Measurements from ENCODE around the gene LRIT1.

Gene LRIT1

DNA sequence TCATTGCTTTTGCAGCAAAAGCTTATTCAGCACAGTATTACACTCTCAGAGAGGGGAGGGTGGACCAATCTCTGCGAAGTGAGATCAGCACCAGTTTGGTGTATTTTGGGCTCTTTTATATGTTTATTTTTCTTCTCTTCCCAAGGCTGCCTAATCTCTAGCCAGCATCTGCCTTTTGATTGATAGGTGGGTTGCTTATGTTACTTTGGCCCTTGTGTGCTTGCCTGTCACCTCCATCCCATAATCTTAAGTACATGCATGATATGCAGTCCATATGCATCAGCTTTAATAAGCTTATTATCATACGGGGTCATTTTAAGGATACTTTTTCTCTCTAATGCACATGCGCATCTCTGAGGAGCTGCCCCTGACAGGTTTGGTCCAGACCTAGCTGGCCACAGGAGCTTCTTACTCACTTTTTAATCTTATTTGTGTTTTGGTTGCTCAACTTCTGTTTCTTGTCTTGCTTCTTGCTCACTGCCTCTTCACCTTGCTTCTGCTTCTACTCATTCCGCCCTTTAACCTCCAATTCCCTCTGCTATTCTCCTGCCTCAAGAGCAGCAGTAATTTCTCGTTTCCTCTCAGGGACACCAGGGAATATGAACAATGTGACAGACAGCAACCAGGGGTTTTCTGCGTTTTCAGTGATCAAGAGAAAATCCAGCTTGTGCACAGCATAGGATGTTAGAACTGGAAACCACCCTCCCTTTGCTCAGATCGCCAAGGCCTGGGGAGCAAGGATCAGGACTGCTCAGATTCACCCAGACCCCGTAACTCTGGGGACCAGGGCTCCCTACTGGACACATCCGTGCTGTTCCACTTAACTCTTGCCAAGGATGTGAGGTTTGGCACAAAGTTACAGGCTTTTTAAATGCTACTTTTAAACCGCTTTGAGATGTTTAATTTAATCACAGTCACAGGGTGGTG, 13.5 kb upstream of the LRIT1 start:
- no peak for DNase-seq (ENCODE audit: low spot score)

DNA sequence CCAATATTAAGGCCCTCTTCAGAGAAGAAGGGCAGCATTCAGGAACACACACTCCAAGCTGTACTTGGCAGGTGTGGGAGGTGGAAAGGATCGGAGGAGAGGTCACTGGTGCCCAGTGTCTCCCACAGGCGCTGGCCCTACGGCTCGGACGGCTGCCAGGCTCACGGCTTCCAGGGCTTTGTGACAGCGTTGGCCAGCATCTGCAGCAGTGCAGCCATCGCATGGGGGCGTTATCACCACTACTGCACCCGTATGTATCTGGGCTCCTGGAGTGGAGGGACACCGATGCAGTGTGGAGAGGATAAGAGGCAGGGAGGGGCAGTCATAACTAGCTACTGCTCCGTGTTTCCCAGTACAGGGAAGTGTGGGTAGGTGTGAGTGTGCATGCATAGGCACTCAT, 7.4 kb upstream of the LRIT1 start:
- no peak for DNase-seq (ENCODE audit: low spot score)

DNA sequence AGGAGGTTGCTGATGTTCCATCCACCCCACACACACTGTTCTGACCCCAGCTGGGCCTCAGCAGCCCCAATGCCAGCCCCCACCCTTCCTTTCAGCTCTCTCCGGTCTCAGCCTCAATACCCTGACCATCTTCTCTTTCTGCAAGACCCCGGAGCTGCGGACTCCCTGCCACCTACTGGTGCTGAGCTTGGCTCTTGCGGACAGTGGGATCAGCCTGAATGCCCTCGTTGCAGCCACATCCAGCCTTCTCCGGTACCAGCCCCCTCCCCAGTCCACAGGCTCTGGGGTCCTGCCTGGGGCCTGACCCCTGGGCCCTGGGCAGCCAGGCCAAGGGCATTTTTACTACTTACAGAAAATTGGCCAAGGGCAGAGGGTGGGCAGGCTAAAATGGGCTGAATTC, 6.2 kb upstream of the LRIT1 start:
- no peak for DNase-seq (ENCODE audit: low spot score)

DNA sequence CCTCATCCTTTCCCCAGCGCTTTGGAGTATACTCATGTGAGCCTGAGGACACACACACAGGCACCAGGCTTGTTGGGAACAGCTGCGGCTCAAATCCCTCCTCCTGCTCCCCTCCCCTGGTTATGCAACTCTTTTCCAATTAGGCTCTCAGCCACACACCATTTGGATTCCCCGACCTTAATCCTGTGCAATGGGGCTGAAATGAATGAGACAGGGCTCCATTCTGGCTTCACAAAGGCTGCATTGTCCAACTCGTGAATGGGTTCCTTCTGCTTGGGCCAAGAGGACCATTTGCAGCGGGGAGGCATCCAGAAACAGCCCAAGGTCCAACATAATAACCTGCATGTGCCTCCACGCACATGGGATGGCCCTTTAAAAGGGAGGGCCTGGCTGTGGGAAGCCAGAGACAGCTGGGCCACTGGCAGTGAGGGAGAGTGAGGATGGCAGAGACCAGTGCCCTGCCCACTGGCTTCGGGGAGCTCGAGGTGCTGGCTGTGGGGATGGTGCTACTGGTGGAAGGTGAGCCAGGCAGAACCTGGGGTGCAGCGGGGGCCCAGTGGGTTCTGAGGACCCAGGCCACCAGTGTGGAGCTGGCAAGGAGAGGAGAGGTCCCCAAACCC, 3.4 kb upstream of the LRIT1 start, which contains the start of gene RGR:
TSS of gene RGR (plus strand) at position 403 of the 620 bp plus-strand sequence. CDS start at position 441, 38 bp downstream.
- peak; percentile 69 for DNase-seq (ENCODE audit: low spot score)

DNA sequence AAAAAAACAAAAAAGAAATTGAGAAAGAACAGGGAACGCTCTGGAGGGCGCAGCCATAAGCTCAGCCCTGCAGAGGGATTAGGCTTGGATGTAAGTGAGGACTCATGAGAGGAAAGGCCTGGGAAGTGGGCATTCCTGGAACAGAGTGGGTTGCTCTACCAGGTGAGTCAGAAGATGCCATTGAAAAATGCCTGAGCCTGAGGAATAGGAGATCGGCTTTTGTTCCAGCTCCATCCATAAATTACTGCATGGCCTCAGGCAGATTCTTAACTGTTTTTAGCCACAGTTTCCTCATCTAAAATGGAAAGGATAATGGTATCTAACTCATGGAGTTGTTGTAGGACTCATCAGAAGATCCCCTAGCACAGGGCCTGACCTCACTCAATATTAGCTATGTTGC, 2.4 kb upstream of the LRIT1 start:
- DNase-seq (ENCODE audit: low spot score), result no peak

DNA sequence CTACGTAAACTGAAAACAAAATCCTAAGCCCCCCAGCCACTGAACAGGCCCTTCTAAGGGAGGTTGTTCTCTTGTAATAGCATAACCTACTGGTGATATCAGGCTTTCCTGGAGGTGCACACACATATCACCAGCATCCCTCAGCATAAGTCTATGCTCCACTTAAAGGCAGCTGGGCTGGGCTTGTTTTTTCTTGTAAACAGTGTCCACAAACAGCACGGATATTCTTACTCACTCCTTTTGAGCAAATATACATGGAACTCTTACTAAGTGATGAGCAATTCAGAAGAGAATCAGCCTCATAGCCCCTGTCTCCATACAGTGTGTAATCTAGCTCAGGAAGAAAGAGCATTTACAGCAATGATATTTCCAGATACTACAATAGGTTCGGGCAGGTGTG, 2.4 kb downstream of the LRIT1 start:
- DNase-seq (ENCODE audit: low spot score), result no peak

DNA sequence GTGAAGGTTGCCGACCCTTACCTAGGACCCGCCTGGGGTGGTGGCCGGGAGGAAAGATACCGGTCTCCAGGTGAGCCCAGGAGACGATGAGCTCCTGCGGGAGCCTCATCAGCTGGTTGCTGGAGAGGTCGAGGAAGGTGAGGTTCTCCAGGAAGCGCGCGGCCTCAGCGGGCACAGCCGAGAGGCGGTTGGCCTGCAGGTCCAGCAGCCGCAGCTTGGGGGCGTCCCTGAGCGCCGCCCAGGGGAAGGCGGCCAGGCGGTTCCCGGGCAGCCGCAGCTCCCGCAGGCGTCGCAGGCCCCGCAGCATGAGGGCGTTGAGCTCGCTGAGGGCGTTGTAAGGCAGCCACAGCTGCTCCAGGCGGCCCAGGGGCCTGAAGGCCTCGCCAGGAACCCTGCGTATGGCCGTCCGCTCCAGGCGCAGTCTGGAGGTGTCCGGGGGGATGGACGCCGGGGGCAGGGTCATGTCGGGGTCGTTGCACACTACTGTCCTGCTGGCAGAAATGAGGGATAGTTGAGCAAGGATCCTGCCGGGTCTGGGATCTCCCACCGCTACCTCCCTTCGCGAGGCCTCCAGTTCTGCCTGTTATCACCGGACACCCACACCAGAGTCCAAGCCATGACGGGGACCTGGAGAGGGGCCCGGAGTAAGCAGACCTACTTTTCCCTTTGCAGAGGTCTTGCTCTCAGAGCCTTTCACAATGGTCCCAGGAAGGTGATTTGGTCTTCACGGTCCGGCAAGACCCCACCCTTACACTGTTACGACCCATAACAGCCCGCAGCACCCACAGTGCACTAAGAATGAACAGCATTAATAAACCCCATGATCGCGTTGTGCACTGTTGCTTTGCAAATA, 3.9 kb downstream of the LRIT1 start:
- DNase-seq (ENCODE audit: low spot score), result no peak

DNA sequence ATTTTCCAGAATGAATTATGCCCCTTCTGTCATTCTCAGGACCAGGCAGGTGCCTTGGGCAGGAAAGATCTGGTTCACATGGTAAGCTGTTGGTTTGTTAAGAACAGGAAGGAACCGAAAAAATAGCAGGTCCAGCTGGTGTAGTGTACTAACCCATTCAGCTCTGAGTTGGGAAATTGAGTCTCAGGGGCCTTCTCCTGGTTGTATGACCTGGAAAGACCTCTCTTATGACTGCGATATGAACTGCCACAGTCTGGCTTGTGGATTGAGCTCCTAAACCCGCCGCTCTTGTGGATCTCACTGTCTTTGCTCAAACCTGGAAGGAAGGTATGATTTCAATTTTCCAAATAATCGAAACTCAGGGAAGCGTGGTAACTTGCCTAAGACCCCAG, 4.5 kb downstream of the LRIT1 start:
- DNase-seq (ENCODE audit: low spot score), result no peak

DNA sequence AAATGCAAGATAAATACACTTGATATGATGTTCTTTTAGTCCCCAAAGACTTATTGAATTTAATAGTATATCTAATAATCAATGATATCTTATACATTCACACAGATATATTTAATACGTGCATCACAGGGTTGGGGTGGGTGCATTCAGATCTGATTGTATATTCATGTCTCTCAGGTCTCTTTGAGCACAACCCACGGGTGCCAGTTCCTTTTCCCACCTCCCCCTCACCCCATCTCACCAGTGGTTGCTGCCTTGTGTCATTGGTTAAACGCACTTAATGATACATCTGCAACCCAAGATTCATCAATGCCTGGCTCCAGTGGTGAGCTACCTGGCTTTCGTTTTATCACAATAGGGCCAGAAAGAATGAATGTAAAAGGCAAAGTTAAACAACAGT, 6.2 kb downstream of the LRIT1 start:
- DNase-seq (ENCODE audit: low spot score), result no peak

DNA sequence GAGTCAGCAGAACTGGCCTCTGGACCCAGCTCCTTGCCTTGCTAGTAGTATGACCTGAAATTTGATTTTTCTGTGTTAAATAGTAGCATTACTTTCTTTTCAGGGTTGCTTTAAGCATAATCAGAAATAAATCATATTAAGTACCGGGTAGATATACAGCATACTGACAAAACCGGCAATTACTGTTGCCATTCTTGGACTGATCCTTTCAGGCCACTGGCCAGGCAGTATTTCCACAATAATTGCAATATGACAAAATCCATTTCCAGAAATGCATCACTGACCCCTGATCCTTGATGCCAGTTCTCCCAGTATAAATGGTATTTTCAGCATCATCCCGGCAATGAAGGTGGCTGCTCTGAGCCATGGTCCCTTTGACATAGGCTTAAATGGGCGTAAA, 6.9 kb downstream of the LRIT1 start:
- no peak for DNase-seq (ENCODE audit: low spot score)

DNA sequence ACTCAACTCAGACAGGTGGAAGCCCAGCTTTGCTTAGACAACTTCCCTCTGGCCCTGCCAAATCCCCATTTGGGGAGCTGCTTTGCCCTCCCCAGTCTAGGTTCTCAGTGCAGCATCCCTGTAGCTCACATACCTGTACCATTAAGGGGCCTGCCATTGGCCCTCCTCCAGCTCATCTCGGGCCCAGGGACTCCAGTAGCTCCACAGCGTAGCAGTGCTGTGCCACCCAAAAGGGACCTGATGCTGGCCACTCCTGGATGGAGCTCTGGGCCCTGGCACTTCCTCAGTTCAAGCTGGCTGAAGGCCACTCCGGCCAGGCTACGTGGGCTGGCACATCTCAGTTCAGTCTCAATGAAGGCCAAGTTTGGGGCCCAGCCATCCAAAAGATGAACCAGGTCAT, 7.4 kb downstream of the LRIT1 start:
- DNase-seq (ENCODE audit: low spot score), result no peak

DNA sequence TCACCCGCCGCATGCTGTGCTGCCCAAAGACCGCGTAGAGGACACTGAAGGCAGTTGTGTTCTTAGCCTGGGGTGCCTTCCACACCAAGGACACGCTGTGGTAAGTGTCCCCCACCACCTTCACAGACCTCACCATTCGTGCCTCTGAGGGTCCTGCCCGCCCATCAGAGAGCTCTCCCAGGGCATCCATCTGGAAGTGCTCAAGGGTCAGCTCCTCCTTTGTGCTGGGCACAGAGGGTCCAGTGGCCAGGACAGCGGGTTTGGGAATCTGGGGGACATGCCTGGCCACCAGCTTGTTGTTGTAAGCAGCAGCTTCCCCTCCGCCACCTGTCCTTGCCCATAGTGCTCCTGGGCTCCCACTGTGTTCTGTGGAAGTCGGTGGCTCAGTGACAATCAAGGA, 9.0 kb downstream of the LRIT1 start:
- DNase-seq (ENCODE audit: low spot score), result no peak

DNA sequence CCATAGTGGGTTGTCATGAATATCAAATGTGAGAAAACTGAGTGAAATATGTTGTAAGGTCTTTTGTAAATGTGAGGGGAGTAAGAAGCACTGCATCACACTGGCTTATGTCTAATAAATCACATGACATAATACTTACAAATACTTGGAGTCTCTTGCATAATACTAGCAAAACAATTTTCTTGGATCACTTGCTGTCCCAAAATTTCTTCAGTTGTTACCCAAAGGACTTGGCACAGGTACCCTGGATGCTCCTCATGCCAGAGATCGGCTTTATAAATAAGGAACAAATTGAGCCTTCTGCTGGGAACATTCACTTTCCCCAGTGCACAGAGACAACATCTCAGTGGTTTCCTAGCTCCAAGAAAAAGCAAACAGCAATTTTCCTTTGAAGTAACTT, 11.0 kb downstream of the LRIT1 start:
- no peak for DNase-seq (ENCODE audit: low spot score)

DNA sequence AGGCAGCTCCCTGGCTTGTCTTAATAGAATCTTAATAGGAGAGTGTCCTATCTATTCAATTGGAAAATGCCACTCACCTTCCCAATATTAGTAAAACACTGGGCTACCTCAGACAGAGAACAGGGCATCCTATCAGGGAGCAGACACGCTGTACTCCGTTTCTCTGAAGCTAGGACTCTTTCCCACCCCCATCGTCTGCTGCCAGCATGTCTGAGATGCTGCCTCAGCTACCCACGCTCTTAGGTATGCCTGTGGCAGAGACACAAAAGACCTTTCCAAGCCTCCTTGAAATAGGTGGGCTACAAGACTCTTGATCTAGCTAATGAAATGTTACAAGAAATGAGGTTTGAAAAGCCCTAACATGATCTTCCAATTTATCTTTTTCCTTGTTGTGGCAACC, 13.5 kb downstream of the LRIT1 start:
- DNase-seq (ENCODE audit: low spot score), result no peak

DNA sequence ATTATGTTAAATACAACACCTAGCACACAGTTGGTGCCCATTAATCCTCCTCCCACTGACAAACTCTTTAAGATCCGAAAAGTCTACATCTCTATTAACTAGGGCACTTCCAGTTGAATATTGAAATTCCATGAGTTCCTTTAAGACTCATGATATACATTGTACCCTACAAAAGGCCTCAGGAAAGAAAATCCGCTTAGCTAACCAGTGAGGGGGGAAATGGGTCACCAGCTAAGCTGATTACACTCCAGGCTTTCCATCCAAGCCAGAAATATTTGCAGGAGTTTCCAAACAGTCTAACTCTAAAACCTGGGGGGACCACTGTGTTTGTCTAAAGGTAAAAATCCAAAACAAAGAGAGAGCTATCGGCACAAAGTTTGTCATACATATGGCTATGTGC, 14.7 kb downstream of the LRIT1 start:
- no peak for DNase-seq (ENCODE audit: low spot score)

DNA sequence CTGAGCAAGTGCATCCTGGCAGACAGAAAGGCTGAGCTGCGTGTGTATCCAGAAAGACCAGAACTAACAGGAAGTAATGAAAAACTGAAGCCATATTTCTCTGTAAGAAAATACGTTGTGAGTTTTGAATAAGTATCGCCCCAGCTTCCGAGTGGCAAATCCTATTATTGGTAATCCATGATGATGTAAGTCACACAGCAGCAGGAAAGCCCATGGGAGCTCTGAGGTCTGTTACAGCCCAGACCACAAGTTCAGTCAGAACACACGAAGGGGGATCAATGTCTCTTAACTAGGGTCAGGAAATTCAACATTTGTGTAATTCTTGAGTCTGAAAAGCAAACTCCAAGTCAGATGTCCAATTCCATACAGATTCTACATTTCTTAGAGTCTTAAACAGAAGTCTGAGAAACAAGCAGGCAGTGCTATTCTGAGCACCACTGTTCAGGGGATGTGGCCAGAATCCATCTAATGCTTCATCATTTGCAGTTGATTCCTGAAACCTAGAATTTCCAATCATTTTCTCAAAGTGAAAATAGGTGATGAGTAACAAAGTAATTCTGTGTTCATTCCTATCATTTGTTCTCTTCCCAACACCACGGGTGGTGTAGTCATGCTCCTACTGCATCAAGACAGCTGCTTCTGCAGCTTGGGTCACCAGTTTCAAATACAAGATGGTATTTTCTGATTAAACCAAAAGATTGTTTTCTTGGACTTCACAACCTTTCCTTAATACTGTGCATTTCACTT, 15.7 kb downstream of the LRIT1 start, which contains the start of gene LRIT2:
TSS of gene LRIT2 (minus strand) at position 118 of the 747 bp plus-strand sequence. CDS start at position 94, 24 bp downstream.
- no peak for DNase-seq (ENCODE audit: low spot score)

DNA sequence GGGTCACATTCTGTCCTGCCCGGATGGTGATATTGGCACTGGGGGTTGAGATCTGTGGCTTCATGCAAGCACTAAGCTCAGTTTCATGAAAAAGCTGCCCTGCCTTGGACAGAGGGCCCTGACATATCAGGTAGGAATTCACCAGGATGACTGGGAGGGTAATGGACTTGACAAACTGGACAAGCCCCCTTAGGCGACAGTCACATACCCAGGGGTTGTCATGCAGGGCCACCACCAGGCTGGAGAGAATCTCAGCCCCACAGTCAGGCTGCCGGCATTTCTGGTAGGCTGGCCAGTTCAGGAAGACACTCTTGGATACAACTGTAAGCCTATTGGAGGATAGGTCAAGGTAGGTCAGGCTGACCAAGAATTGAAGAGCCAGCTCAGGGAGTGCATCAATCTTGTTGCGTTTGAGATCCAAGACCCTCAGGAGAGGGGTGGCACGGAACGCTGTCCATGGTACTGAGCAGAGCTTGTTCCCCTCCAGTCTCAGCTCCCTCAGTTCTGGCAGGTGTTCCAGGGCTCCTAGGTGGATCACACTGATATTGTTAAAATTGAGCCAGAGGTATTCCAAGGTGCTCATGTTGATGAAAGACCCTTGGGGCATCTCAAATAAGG, 16.8 kb downstream of the LRIT1 start:
- no peak for DNase-seq (ENCODE audit: low spot score)

DNA sequence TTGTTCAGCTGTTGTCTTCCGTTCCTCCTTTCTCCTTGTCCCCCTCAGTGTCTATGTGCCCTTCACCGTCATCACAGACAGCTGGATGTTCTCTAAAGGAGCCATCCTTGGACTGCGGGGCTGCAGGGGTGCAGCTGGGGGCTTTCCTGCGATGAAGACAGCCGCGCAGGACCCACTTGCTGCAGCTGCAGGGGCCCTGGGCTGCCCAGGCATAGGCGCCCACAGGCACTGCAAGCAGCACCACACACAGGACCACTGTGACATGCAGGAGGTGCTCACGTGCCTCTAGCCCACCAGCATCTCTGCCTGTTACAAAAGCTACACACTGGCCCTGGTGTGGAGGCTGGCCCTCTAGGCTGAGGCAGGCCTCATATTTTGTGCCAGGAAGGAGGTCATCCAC, 19.4 kb downstream of the LRIT1 start:
- no peak for DNase-seq (ENCODE audit: low spot score)

DNA sequence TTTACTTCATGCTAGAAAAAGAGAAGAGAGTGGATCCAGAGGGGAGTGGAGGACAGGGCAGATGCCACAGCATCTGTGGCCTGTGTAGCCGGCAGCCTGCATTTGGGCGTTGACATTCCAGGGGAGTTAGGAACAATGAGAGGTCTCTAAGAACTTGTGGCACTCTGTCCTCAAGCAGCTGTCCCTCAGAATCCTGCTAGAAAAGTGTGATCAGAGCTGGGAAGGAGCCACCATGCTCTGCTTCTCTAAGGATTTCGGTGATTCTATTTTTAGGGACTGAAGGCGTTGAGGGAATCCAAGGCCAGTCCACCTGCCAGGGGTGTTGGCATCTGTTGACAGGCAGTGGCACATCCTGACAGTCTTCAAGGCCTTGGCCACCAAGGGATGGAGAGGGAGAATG, 23.6 kb downstream of the LRIT1 start:
- DNase-seq (ENCODE audit: low spot score), result no peak

DNA sequence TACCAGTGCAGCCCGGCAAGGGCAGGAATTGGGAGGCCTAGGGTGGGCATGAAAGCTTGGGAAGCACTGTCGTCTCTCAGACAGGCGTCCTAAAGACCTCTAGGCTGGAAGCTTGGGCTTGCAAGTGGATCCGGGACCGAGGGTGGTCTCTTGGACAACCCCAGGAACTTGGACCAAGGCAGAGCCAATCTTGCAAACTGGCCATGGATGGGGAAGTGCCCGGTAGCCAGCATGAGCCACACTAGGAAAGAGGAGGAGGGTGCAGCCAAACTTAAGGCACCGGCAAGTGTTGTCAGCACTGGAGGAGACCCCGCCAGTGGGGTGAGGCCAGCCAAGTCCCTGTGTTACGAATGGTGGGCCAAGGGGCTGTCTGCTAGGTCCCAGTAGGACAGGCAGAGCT, 24.5 kb downstream of the LRIT1 start:
- no peak for DNase-seq (ENCODE audit: low spot score)

DNA sequence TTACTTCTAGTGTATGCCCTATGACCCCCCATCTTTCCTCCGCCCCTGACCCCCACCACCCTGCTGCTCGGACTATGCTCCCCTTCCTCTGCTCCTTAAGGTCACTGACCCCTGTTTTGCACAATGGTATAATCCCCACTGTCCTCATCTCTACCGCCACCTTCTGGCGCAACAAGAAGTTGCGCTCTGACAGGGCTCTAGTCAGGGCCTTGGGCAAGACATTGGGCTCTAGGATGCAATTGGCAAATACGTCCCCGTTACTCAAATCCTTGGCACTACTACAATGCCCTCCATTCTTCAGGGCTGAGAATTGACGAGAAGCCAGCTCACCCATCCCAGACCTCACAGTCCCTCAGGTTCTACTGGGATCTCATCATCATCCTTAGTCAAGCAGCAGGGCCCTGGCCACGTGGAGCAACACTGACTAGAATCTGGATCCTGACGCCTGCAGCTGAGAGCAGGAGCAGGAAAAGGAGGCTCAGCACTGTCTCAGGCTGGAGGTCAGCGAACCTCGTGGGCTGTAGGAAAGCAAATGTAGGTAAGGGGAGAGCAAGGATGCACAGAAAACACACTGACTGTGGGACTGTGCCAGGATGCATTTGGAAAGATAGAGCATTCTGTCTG, 26.6 kb downstream of the LRIT1 start:
- DNase-seq (ENCODE audit: low spot score), result peak; percentile 28

Measured in left forelimb (tissue), 1 donor.